GM12878 (cell line): ENCODE data around the gene TAF10. TPM values are rescaled to one million over a fixed set of nuclear protein-coding genes. Genes with fewer than 3 reads are reported as not detected.

Experiments
- ATF3 ChIP-seq: IDR thresholded peaks from 2 replicates; pipeline ENCODE4 v1.6.1; 2011; ENCODE audit warnings: low read depth, mild to moderate bottlenecking, low read length, moderate library complexity, borderline replicate concordance; ENCODE audit errors: extremely low read depth
- BACH1 ChIP-seq: fragments of 450-650 bp; IDR thresholded peaks from 2 replicates; pipeline ENCODE4 v1.6.1; 2017; ENCODE audit warnings: mild to moderate bottlenecking, borderline replicate concordance
- BCLAF1 ChIP-seq: fragments of 450-650 bp; IDR thresholded peaks from 2 replicates; pipeline ENCODE4 v1.6.1; 2017; ENCODE audit warnings: antibody characterized with exemption, mild to moderate bottlenecking, moderate library complexity
- CREM ChIP-seq: IDR thresholded peaks from 2 replicates; pipeline ENCODE4 v1.6.1; 2014; ENCODE audit warnings: antibody characterized with exemption, low read depth
- EED ChIP-seq: sonication (generic); IDR thresholded peaks from 2 replicates; pipeline ENCODE4 v1.6.1; 2016; ENCODE audit warnings: antibody characterized with exemption, low read depth
- EGR1 ChIP-seq, 2 experiments: IDR thresholded peaks; 1 replicate in 1 of 2; 2 replicates in 1 of 2; pipeline ENCODE4 v1.6.1; 2011 to 2012; ENCODE audit warnings: low read depth in 2 of 2, low read length in 2 of 2, borderline replicate concordance in 1 of 2, mild to moderate bottlenecking in 1 of 2, moderate library complexity in 1 of 2
- FOXK2 ChIP-seq: fragments of 450-650 bp; IDR thresholded peaks from 2 replicates; pipeline ENCODE4 v1.6.1; 2017; ENCODE audit warnings: mild to moderate bottlenecking, moderate library complexity
- GABPA ChIP-seq: IDR thresholded peaks from 2 replicates; pipeline ENCODE4 v1.6.1; 2014; ENCODE audit warnings: antibody characterized with exemption, low read depth, mild to moderate bottlenecking, inconsistent platforms
- MLLT1 ChIP-seq: fragments of 450-650 bp; IDR thresholded peaks from 2 replicates; pipeline ENCODE4 v1.6.1; 2016; ENCODE audit warnings: mild to moderate bottlenecking
- NBN ChIP-seq: fragments of 450-650 bp; IDR thresholded peaks from 2 replicates; pipeline ENCODE4 v1.6.1; 2016
- NFYA ChIP-seq: IDR thresholded peaks from 2 replicates; pipeline ENCODE4 v1.6.1; 2011; ENCODE audit warnings: low read depth, mild to moderate bottlenecking, low read length, improper control_type of control experiment, borderline replicate concordance
- NKRF ChIP-seq: fragments of 450-650 bp; conservative IDR thresholded peaks from 2 replicates; pipeline ENCODE4 v1.6.1; 2017; ENCODE audit warnings: mild to moderate bottlenecking, moderate library complexity
- POLR2A ChIP-seq: IDR thresholded peaks from 2 replicates; pipeline ENCODE4 v1.6.1; 2011; ENCODE audit warnings: low read depth, mild to moderate bottlenecking, low read length
- PRDM15 ChIP-seq: fragments of 450-650 bp; formaldehyde crosslinking; IDR thresholded peaks from 2 replicates; pipeline ENCODE4 v1.4.0; 2020; ENCODE audit warnings: mild to moderate bottlenecking, moderate library complexity
- RAD21 ChIP-seq: IDR thresholded peaks from 2 replicates; pipeline ENCODE4 v1.6.1; 2011; ENCODE audit warnings: mild to moderate bottlenecking, low read depth, low read length, moderate library complexity; ENCODE audit not compliant: insufficient read depth
- TCF3 ChIP-seq: IDR thresholded peaks from 2 replicates; pipeline ENCODE4 v1.6.1; 2012; ENCODE audit warnings: low read depth, mild to moderate bottlenecking, low read length, borderline replicate concordance; ENCODE audit not compliant: insufficient read depth
- WRNIP1 ChIP-seq: IDR thresholded peaks from 2 replicates; pipeline ENCODE4 v1.6.1; 2011; ENCODE audit warnings: low read depth, low read length, improper control_type of control experiment, borderline replicate concordance
- ZSCAN29 ChIP-seq: fragments of 450-650 bp; IDR thresholded peaks from 2 replicates; pipeline ENCODE4 v1.6.1; 2017; ENCODE audit warnings: mild to moderate bottlenecking, moderate library complexity
- polyA plus RNA-seq, 11 experiments: library from polyadenylated mRNA; depleted of rRNA in 4 of 11; unstranded in 6 of 11; stranded (reverse) in 5 of 11; fragments of >200 nt; fragmentation: Nextera tagmentation in 4 of 11; fragmentation: Illumina TruSeq in 1 of 11; extraction: Ambion mirVana in 4 of 11; extraction: Trizol in 1 of 11; gene quantifications; 1 replicate in 1 of 11; 2 replicates in 10 of 11; pipeline versions ENCODE4 v1.2.1 to v1.2.3, GENCODE V29; 2011 to 2016; ENCODE audit warnings: inconsistent platforms in 2 of 11, missing spikeins in 2 of 11, low read depth in 1 of 11
- total RNA-seq, 4 experiments: library from RNA; depleted of rRNA in 3 of 4; stranded (reverse); fragments of >200 nt in 3 of 4; fragmentation: Illumina TruSeq in 1 of 4; extraction: Trizol in 1 of 4; gene quantifications; 2 replicates each; pipeline versions ENCODE4 v1.2.1 to v1.2.3, GENCODE V29; 2013 to 2021

The TAF10 gene
- total and polyA plus RNA-seq, 10 of the 15 experiments (the other 5 are each of a cell fraction or from before 2014, with no cell fraction given), result 26.7 to 251 (median 149) TPM

- TF ChIP-seq WRNIP1 (no peak), RAD21 (no peak), TCF3 (no peak), NBN (0 out of 2 replicates have a peak, but pooled peaks have one; percentile 21), ATF3 (no peak), CREM (no peak), EGR1 (IDR thresholded peaks at IDR 0.05; ENCODE audit: borderline replicate concordance in 1 of 2, low read depth in 2 of 2, low read length in 2 of 2) (no peak), FOXK2 (no peak), PRDM15 (CRISPR knock-in tag) (no peak), POLR2A (peak; percentile 59), GABPA (0 out of 2 replicates have a peak, but pooled peaks have one; percentile 38), BACH1 (no peak), NKRF (0 out of 2 replicates have a peak, but pooled peaks have one; percentile 4), EED (0 out of 2 replicates have a peak, but pooled peaks have one; percentile 16), BCLAF1 (no peak), MLLT1 (peak; percentile 53; the same call in 1 of the 2 replicates), ZSCAN29 (no peak), NFYA (no peak)
Measured at GRCh38 chr11:6606471-6607189, 5.4 kb downstream of the TAF10 start (continued).
